ENCODE measurements around the gene CACNG6. TPM values are rescaled to one million over a fixed set of nuclear protein-coding genes. Genes with fewer than 3 reads are reported as not detected.

Gene CACNG6
- total RNA-seq, 1 experiment from 2014 or later: not detected

DNA sequence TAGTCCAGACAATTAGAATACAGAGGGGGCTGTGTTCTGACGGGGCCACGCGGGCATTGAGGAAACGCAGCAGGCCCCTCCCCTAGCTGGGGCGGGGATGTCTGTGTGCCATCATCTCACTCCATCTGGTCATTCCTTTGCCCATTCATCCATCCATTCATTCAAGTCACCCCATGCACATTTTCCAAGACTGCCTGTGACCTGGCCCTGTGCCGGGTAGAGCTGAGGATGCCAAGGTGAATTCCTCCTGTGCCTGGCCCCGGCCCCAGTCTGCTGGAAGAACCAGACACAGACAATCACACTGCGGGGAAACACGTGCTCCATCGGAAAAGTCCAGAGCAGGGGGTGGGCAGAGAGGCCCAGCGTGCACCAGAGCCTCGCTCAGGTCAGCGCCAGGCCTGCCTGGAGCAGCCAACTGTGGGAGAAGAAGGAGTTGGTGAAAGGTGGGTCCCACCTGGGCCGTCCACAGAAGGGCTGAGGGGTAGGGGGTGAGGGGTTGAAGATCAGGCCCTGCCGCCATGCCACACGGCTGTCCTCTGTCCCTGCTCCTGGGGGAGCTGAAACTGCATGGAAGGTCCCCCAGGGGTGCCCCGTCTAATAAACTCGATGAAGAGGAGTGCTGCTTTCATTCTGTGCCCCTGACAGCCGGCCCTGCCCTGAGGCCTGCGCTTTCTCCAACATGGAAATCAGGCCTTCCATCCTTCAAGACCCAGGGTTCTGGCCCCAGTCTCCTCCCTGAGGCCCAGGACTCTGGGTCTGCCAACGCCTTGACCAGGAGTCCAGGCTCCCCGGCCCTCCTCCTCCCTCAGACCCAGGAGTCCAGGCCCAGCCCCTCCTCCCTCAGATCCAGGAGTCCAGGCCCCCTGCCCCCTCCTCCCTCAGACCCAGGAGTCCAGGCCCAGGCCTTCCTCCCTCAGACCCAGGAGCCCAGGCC is 1.6 kb upstream of the CACNG6 start:
- in situ Hi-C loops (cut with HindIII; ENCODE audit: low pct_unique_long_range_greater_than_20kb, low sequenced_read_pairs): no loop called here
- DNase-seq (ENCODE audit: low read depth): peak; percentile 30

DNA sequence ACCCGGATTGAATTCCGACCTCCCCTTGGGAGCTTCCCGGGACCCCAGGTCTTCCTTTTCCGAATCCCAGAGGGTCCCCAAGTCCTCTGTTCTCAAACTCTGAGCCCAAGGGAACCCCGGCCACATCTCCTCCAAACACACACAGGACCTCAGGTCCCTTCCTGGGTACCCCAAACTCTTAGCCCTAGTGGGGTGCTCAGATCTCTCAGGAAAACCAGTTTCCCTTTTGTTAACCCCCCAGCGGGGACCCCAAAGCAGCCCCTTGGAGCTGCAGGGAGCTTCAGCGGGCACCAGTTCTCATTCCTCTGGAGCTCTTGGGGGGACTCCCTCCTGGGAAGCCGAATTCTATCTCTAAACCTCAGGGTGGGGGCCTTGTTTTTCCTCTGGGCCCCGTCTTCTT is 774 bp downstream of the CACNG6 start:
- in situ Hi-C loops (cut with HindIII; ENCODE audit: low pct_unique_long_range_greater_than_20kb, low sequenced_read_pairs): no loop called here
- DNase-seq (ENCODE audit: low read depth): no peak

DNA sequence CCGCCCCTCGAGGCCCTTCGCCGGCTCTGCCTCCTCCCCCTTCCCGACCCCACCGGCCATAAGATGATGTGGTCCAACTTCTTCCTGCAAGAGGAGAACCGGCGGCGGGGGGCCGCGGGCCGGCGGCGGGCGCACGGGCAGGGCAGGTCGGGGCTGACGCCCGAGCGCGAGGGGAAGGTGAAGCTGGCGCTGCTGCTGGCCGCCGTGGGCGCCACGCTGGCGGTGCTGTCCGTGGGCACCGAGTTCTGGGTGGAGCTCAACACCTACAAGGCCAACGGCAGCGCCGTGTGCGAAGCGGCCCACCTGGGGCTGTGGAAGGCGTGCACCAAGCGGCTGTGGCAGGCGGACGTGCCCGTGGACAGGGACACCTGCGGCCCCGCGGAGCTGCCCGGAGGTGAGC is 1.4 kb downstream of the CACNG6 start:
- DNase-seq (ENCODE audit: low read depth): no peak
- in situ Hi-C loops (cut with HindIII; ENCODE audit: low pct_unique_long_range_greater_than_20kb, low sequenced_read_pairs): no loop called here

GRCh38 chr19:53993448-53993847 is 2.0 kb downstream of the CACNG6 start:
- DNase-seq (ENCODE audit: low read depth): no peak
- in situ Hi-C loops (cut with HindIII; ENCODE audit: low pct_unique_long_range_greater_than_20kb, low sequenced_read_pairs): no loop called here

DNA sequence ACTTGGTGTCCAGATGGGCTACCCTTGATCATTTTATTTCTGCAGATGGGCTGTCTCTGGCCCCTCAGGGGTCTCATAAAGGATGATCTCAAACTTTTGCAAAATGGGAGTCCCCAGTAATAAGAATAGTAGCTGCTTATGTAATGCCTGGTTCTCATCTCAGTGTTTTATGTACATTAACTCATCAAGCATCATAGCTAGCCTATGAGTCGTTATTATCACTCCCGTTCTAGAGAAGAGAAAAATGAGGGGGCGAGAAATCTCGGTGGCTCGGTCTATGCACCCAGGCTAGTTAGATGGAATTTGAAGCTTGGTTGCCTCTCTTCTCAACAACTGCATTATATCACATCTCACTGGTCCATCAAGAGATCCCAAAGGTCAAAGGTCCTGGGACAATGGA is 3.4 kb downstream of the CACNG6 start:
- DNase-seq (ENCODE audit: low read depth): no peak
- in situ Hi-C loops (cut with HindIII; ENCODE audit: low pct_unique_long_range_greater_than_20kb, low sequenced_read_pairs): no loop called here

GRCh38 chr19:53998223-53998622 is 6.8 kb downstream of the CACNG6 start:
- in situ Hi-C loops (cut with HindIII; ENCODE audit: low pct_unique_long_range_greater_than_20kb, low sequenced_read_pairs): no loop called here
- DNase-seq (ENCODE audit: low read depth): no peak

- in situ Hi-C loops (cut with HindIII; ENCODE audit: low pct_unique_long_range_greater_than_20kb, low sequenced_read_pairs): no loop called here
These were observed 8.3 kb downstream of the CACNG6 start for GRCh38 chr19:53999694-54000093.

GRCh38 chr19:54001496-54001895 is 10.1 kb downstream of the CACNG6 start:
- in situ Hi-C loops (cut with HindIII; ENCODE audit: low pct_unique_long_range_greater_than_20kb, low sequenced_read_pairs): no loop called here
- no peak for DNase-seq (ENCODE audit: low read depth)

More at GRCh38 chr19:53999694-54000093, 8.3 kb downstream of the CACNG6 start:
- no peak for DNase-seq (ENCODE audit: low read depth)

DNA sequence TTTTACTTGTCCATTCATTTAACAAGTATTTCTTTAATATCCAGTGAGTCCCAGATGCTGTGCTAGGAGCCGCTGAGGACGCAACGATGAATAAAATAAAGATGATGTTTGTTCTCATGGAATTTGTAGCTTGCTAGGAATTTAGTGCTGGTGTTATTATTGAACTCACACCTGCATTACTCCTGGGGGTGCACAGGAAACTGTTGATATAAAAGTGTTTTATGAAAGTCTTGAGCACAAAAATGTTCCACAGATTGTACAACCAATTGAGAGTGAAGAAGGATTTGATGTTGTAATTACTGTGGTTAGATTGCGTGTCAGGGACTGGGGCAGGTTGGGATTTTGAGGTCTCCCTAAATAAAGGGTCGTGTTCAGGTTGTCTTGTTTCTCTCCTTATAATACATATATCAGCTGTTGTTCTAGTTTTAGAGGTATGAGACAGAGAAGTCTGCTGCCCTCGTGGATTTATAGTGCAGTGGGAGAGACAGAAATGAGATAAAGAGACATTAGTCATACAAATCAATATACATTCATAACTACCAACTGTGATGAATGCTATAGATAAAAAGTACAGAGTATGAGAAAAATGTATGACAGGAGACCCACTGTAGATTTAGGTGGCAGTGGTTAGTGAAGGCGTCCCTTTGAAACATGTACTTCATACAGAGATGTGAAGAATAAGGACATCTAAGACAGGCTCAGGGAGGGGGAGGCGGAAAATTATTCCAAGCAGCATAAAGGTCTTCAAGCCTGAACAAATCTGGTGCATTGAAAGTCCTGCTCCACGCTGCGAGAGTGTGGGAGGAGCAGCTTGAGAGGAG is 11.3 kb downstream of the CACNG6 start:
- DNase-seq (ENCODE audit: low read depth): no peak
- in situ Hi-C loops (cut with HindIII; ENCODE audit: low pct_unique_long_range_greater_than_20kb, low sequenced_read_pairs): no loop called here

DNA sequence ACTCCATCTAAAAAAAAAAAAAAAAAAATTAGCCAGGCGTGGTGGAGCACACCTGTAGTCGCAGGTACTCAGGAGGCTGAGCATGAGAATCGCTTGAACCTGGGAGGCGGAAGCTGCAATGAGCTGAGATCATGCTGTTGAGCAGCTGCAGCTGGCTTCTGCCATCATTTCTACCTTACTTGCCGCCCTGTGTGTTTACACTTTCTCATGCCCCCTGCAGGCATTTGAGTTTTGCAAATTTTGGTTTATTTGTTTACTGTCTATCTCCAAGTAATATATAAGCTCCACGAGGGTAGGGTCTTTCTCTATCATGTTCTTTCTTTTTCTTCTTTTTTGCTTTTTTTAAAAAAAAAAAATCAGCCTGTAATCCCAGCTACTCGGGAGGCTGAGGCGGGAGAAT is 18.0 kb downstream of the CACNG6 start:
- in situ Hi-C loops (cut with HindIII; ENCODE audit: low pct_unique_long_range_greater_than_20kb, low sequenced_read_pairs): no loop called here
- DNase-seq (ENCODE audit: low read depth): no peak

GRCh38 chr19:54010474-54010873 is 19.0 kb downstream of the CACNG6 start:
- no peak for DNase-seq (ENCODE audit: low read depth)
- in situ Hi-C loops (cut with HindIII; ENCODE audit: low pct_unique_long_range_greater_than_20kb, low sequenced_read_pairs): no loop called here

DNA sequence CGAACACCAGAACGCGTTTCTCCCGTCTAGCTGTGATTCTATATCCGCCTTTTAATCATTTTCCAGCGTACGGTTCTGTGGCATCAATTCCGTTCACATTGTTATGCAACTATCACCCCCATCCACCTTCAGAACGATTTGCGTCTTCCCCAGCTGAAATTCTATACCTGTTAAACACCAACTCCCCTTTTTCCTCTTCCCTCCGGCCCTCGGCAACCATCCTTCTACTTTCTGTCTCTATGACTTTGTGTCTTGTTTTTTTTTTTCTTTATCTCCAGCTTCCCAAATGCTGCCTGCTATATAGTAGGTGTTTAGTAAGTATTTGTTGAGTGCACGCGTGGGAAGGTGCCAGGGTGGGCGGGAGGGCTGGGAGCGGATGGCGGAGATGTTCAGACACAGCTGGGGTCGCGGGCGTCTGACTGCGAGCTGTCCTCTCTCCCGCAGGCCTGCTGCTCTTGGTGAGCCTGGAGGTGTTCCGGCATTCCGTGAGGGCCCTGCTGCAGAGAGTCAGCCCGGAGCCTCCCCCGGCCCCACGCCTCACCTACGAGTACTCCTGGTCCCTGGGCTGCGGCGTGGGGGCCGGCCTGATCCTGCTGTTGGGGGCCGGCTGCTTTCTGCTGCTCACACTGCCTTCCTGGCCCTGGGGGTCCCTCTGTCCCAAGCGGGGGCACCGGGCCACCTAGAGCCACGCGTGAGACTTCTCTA is 20.2 kb downstream of the CACNG6 start:
- no peak for DNase-seq (ENCODE audit: low read depth)
- in situ Hi-C loops (cut with HindIII; ENCODE audit: low pct_unique_long_range_greater_than_20kb, low sequenced_read_pairs): no loop called here

- DNase-seq (ENCODE audit: low read depth): no peak
- in situ Hi-C loops (cut with HindIII; ENCODE audit: low pct_unique_long_range_greater_than_20kb, low sequenced_read_pairs): no loop called here
These were observed 22.4 kb downstream of the CACNG6 start for GRCh38 chr19:54013866-54014265.

DNA sequence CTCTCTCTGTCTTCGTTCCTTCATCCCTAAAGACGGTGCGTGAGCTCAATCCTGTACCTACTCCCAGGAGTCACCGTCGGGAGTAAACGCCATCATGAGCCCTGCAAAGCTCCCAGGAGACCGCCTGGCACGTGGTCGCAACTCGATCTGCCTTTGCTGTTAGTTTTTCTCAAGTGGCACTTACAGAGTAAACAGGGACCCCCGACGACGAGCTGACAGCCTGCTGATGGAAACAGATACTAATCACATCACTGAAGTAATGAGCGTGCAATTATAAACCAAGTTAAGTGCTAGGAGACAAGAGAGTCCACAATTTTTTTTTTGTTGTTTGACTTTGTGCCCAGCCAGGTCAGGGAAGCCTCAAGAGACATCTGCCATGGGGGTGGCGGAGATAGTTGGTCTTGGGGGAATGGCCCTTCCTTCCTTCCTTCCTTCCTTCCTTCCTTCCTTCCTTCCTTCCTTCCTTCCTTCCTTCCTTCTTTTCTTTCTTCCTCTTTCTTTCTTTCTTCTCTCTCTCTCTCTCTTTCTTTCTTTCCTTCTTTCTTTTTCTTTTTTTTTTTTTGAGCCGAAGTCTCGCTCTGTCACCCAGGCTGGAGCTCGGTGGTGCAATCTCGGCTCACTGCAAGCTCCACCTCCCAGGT is 23.6 kb downstream of the CACNG6 start:
- in situ Hi-C loops (cut with HindIII; ENCODE audit: low pct_unique_long_range_greater_than_20kb, low sequenced_read_pairs): no loop called here
- no peak for DNase-seq (ENCODE audit: low read depth)

- DNase-seq (ENCODE audit: low read depth): peak; percentile 29
- in situ Hi-C loops (cut with HindIII; ENCODE audit: low pct_unique_long_range_greater_than_20kb, low sequenced_read_pairs): no loop called here
These were observed 25.8 kb downstream of the CACNG6 start for GRCh38 chr19:54017261-54017660.

DNA sequence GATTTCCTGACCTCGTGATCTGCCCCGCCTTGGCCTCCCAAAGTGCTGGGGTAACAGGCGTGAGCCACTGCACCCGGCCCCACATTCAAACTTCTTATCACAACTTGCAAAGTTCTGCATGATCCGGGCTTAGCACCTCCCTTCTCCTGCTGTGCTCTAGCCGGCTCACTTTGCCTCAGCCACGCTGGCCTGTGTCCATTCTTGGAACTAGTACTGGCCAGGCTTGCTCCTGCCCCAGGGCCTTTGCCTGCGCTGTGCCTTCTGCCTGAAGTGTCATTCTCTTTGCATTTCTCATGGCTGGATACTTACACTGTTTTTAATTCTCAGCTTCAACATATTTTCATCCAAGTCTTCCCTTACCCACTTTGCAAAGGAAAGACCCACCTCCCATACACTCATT is 29.9 kb downstream of the CACNG6 start:
- DNase-seq (ENCODE audit: low read depth): no peak
- in situ Hi-C loops (cut with HindIII; ENCODE audit: low pct_unique_long_range_greater_than_20kb, low sequenced_read_pairs): no loop called here

DNA sequence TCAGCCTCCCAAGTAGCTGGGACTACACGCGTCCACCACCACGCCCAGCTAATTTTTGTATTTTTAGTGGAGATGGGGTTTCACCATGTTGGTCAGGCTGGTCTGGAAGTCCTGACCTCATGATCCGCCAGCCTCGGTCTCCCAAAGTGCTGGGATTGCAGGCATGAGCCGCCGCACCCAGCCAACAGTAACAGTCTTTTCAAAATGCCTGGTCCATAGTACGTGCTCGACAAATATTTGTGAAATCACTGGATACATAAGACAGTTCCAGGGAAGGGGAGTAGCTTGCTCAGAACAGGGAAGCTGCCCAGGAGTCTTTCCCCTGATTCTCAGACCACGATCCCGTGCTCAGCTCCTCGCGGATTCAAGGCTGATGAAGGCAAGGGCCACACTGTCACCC is 30.5 kb downstream of the CACNG6 start:
- DNase-seq (ENCODE audit: low read depth): peak; percentile 12
- in situ Hi-C loops (cut with HindIII; ENCODE audit: low pct_unique_long_range_greater_than_20kb, low sequenced_read_pairs): no loop called here

DNA sequence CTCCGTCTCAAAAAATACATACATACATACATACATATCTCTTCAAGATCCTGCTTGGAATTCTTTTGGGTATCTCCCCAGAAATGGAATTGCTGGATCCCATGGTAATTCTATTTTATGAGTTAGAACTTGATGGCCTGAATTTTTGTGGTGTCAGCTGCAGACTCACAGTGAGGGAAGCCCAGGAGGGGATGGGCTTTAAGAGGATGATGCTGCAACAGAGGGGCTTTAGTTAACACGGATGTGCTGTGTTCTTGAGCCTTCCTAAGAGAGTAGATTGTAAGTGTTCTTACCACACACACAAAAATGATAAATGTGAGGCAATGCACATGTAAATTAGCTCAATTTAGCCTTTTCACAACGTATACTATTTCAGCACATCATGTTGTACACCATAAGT is 31.8 kb downstream of the CACNG6 start:
- in situ Hi-C loops (cut with HindIII; ENCODE audit: low pct_unique_long_range_greater_than_20kb, low sequenced_read_pairs): no loop called here
- no peak for DNase-seq (ENCODE audit: low read depth)
